GM18909 (cell line): ENCODE measurements around the gene FLRT1.

ENCODE experiments used
- ATAC-seq: cut with Tn5 transposase; IDR thresholded peaks from one replicate; pipeline ENCODE4 v1.9.1; 2021; ENCODE audit warnings: mild to moderate bottlenecking; ENCODE audit not compliant: unreplicated experiment, poor library complexity

Gene FLRT1

GRCh38 chr11:64005691-64006090, 30.0 kb upstream of the FLRT1 start:
- ATAC-seq = no peak

- no peak for ATAC-seq
Measured at GRCh38 chr11:64006398-64006797, 29.3 kb upstream of the FLRT1 start.

- no peak for ATAC-seq
Measured at GRCh38 chr11:64007160-64007628, 28.5 kb upstream of the FLRT1 start.

GRCh38 chr11:64007629-64008282, 28.0 kb upstream of the FLRT1 start:
- ATAC-seq = no peak

- ATAC-seq = no peak
Measured at GRCh38 chr11:64008283-64008913, 27.3 kb upstream of the FLRT1 start.

GRCh38 chr11:64008914-64009633, 26.7 kb upstream of the FLRT1 start:
- no peak for ATAC-seq

GRCh38 chr11:64009710-64010109, 26.0 kb upstream of the FLRT1 start:
- ATAC-seq = no peak

GRCh38 chr11:64010783-64011182, 24.9 kb upstream of the FLRT1 start:
- ATAC-seq = no peak

GRCh38 chr11:64011371-64011770, 24.4 kb upstream of the FLRT1 start:
- ATAC-seq = no peak

- ATAC-seq = no peak
Measured at GRCh38 chr11:64013141-64013896, 22.4 kb upstream of the FLRT1 start.

- ATAC-seq = no peak
Measured at GRCh38 chr11:64014356-64014755, 21.4 kb upstream of the FLRT1 start.

GRCh38 chr11:64015510-64015909, 20.2 kb upstream of the FLRT1 start:
- no peak for ATAC-seq

- ATAC-seq = no peak
Measured at GRCh38 chr11:64015935-64016845, 19.5 kb upstream of the FLRT1 start.

GRCh38 chr11:64017945-64018224, 17.8 kb upstream of the FLRT1 start:
- ATAC-seq = no peak

GRCh38 chr11:64018310-64018709, 17.4 kb upstream of the FLRT1 start:
- ATAC-seq = no peak

- no peak for ATAC-seq
Measured at GRCh38 chr11:64019106-64020037, 16.4 kb upstream of the FLRT1 start.

- ATAC-seq = no peak
Measured at GRCh38 chr11:64020976-64021756, 14.6 kb upstream of the FLRT1 start.

GRCh38 chr11:64021757-64022093, 14.0 kb upstream of the FLRT1 start:
- no peak for ATAC-seq
